Measurements from ENCODE around the gene NPIPB8. TPM values are rescaled to one million over a fixed set of nuclear protein-coding genes. Genes with fewer than 3 reads are reported as not detected.
"Not testable (repeated sequence)": the region's sequence is repeated elsewhere in the genome, so short reads cannot be mapped to it uniquely, and the experiment has no call there.

NPIPB8 gene
- total and polyA plus RNA-seq, 9 donors = 0.06 to 1.4 (median 0.57) TPM; not detected in 1

GRCh38 chr16:28630905-28631304 lies 7.0 kb upstream of the NPIPB8 start:
- no CpG with 5 or more reads among the region's 5 CpGs for WGBS (ENCODE audit: insufficient coverage)
- not testable (repeated sequence) for H3K27me3 ChIP-seq (ENCODE audit: control insufficient read depth, insufficient read depth, low read length)

GRCh38 chr16:28636093-28636823 lies 1.6 kb upstream of the NPIPB8 start:
- no CpG with 5 or more reads among the region's 5 CpGs for WGBS (ENCODE audit: insufficient coverage)
- H3K36me3 ChIP-seq (ENCODE audit: control insufficient read depth, insufficient read depth, low read length); H3K27ac ChIP-seq (ENCODE audit: low read length); H3K4me1 ChIP-seq (ENCODE audit: control insufficient read depth, insufficient read depth, low read length); H3K4me3 ChIP-seq (ENCODE audit: low read length); H3K9me3 ChIP-seq (replicated peaks; ENCODE audit: control insufficient read depth, low read depth, low read length); DNase-seq; H3K27me3 ChIP-seq (ENCODE audit: control insufficient read depth, insufficient read depth, low read length): not testable (repeated sequence)

More at GRCh38 chr16:28630905-28631304, 7.0 kb upstream of the NPIPB8 start:
- H3K27ac ChIP-seq (ENCODE audit: low read length); H3K36me3 ChIP-seq (ENCODE audit: control insufficient read depth, insufficient read depth, low read length); H3K4me3 ChIP-seq (ENCODE audit: low read length); DNase-seq; H3K4me1 ChIP-seq (ENCODE audit: control insufficient read depth, insufficient read depth, low read length); H3K9me3 ChIP-seq (replicated peaks; ENCODE audit: control insufficient read depth, low read depth, low read length): not testable (repeated sequence)

GRCh38 chr16:28638359-28638758 lies 494 bp downstream of the NPIPB8 start:
- H3K36me3 ChIP-seq (ENCODE audit: control insufficient read depth, insufficient read depth, low read length); H3K27me3 ChIP-seq (ENCODE audit: control insufficient read depth, insufficient read depth, low read length); DNase-seq; H3K4me3 ChIP-seq (ENCODE audit: low read length); H3K4me1 ChIP-seq (ENCODE audit: control insufficient read depth, insufficient read depth, low read length); H3K27ac ChIP-seq (ENCODE audit: low read length); H3K9me3 ChIP-seq (replicated peaks; ENCODE audit: control insufficient read depth, low read depth, low read length): not testable (repeated sequence)
- no CpG with 5 or more reads among the region's 5 CpGs for WGBS (ENCODE audit: insufficient coverage)

GRCh38 chr16:28639959-28640358 lies 2.1 kb downstream of the NPIPB8 start:
- not testable (repeated sequence) for H3K4me3 ChIP-seq (ENCODE audit: low read length); H3K9me3 ChIP-seq (replicated peaks; ENCODE audit: control insufficient read depth, low read depth, low read length); H3K27me3 ChIP-seq (ENCODE audit: control insufficient read depth, insufficient read depth, low read length); H3K36me3 ChIP-seq (ENCODE audit: control insufficient read depth, insufficient read depth, low read length); DNase-seq; H3K4me1 ChIP-seq (ENCODE audit: control insufficient read depth, insufficient read depth, low read length); H3K27ac ChIP-seq (ENCODE audit: low read length)
- no CpG with 5 or more reads among the region's 2 CpGs for WGBS (ENCODE audit: insufficient coverage)

- H3K27ac ChIP-seq (ENCODE audit: low read length); H3K36me3 ChIP-seq (ENCODE audit: control insufficient read depth, insufficient read depth, low read length); H3K9me3 ChIP-seq (replicated peaks; ENCODE audit: control insufficient read depth, low read depth, low read length); DNase-seq; H3K27me3 ChIP-seq (ENCODE audit: control insufficient read depth, insufficient read depth, low read length); H3K4me1 ChIP-seq (ENCODE audit: control insufficient read depth, insufficient read depth, low read length); H3K4me3 ChIP-seq (ENCODE audit: low read length): not testable (repeated sequence)
- WGBS (ENCODE audit: insufficient coverage) = no CpG with 5 or more reads among the region's 25 CpGs
Measured at GRCh38 chr16:28666264-28666663, 28.4 kb downstream of the NPIPB8 start.

- not testable (repeated sequence) for DNase-seq; H3K36me3 ChIP-seq (ENCODE audit: control insufficient read depth, insufficient read depth, low read length); H3K27me3 ChIP-seq (ENCODE audit: control insufficient read depth, insufficient read depth, low read length); H3K4me3 ChIP-seq (ENCODE audit: low read length); H3K4me1 ChIP-seq (ENCODE audit: control insufficient read depth, insufficient read depth, low read length); H3K9me3 ChIP-seq (replicated peaks; ENCODE audit: control insufficient read depth, low read depth, low read length); H3K27ac ChIP-seq (ENCODE audit: low read length)
- WGBS (ENCODE audit: insufficient coverage) = no CpG with 5 or more reads among the region's 7 CpGs
Measured at GRCh38 chr16:28667480-28667879, 29.6 kb downstream of the NPIPB8 start.

- not testable (repeated sequence) for H3K4me3 ChIP-seq (ENCODE audit: low read length); H3K27ac ChIP-seq (ENCODE audit: low read length); H3K4me1 ChIP-seq (ENCODE audit: control insufficient read depth, insufficient read depth, low read length); H3K27me3 ChIP-seq (ENCODE audit: control insufficient read depth, insufficient read depth, low read length); H3K9me3 ChIP-seq (replicated peaks; ENCODE audit: control insufficient read depth, low read depth, low read length); DNase-seq; H3K36me3 ChIP-seq (ENCODE audit: control insufficient read depth, insufficient read depth, low read length)
- WGBS (ENCODE audit: insufficient coverage) = no CpG with 5 or more reads among the region's 4 CpGs
Measured at GRCh38 chr16:28668199-28668598, 30.3 kb downstream of the NPIPB8 start.

DNA sequence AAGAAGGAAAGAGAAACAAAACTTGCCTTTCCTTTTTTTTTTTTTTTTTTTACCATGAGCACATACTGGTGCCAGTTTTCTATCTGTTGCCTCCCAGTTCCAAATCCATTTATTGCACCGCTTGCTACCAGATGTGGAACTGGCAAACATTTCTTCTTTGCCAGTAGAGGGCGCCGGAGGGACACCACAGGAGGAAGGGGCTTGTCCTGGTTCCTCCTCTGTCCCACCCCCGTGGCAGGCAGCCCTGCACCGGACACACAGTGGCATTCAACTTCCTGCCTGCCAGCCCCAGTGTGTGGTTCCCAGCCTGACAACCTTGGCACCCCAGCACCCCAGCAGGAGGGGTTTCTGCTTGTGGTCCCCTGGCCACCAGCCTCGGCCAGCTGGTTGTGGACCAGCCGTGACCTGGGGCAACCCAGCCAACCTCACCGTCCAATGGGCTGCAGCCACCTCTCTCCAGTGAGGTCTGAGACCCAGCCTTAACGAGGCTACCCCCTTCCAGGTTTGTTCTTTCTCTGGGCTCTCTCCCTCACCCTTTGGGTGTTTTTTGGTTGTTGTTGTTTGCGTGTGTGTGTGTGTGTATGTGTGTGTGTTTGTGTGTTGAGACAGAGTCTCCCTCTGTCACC lies 50.6 kb downstream of the NPIPB8 start:
- not testable (repeated sequence) for H3K27me3 ChIP-seq (ENCODE audit: control insufficient read depth, insufficient read depth, low read length); H3K36me3 ChIP-seq (ENCODE audit: control insufficient read depth, insufficient read depth, low read length); H3K4me1 ChIP-seq (ENCODE audit: control insufficient read depth, insufficient read depth, low read length); H3K9me3 ChIP-seq (replicated peaks; ENCODE audit: control insufficient read depth, low read depth, low read length); DNase-seq; H3K27ac ChIP-seq (ENCODE audit: low read length); H3K4me3 ChIP-seq (ENCODE audit: low read length)
- no CpG with 5 or more reads among the region's 10 CpGs for WGBS (ENCODE audit: insufficient coverage)

GRCh38 chr16:28689425-28689824 lies 51.6 kb downstream of the NPIPB8 start:
- H3K4me3 ChIP-seq (ENCODE audit: low read length); H3K36me3 ChIP-seq (ENCODE audit: control insufficient read depth, insufficient read depth, low read length); DNase-seq; H3K4me1 ChIP-seq (ENCODE audit: control insufficient read depth, insufficient read depth, low read length); H3K27me3 ChIP-seq (ENCODE audit: control insufficient read depth, insufficient read depth, low read length); H3K27ac ChIP-seq (ENCODE audit: low read length); H3K9me3 ChIP-seq (replicated peaks; ENCODE audit: control insufficient read depth, low read depth, low read length): not testable (repeated sequence)
- WGBS (ENCODE audit: insufficient coverage) = no CpG with 5 or more reads among the region's 13 CpGs

DNA sequence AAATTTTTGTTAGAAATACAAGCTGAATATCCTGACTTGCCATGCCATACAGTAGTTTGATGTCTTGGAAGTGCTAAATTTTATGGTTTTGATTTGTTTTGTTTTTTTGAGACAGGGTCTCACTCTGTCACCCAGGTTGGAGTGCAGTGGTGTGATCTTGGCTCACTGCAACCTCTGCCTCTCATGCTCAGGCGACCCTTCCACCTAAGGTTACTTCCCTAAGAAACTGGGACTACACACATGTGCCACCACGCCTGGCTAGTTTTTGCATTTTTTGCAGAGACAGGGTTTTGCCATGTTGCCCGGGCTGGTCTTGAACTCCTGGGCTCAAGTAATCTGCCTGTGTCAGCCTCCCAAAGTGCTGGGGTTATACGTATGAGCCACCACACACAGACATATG lies 53.9 kb downstream of the NPIPB8 start:
- H3K27me3 ChIP-seq (ENCODE audit: control insufficient read depth, insufficient read depth, low read length); H3K27ac ChIP-seq (ENCODE audit: low read length); H3K36me3 ChIP-seq (ENCODE audit: control insufficient read depth, insufficient read depth, low read length); H3K9me3 ChIP-seq (replicated peaks; ENCODE audit: control insufficient read depth, low read depth, low read length); H3K4me1 ChIP-seq (ENCODE audit: control insufficient read depth, insufficient read depth, low read length); H3K4me3 ChIP-seq (ENCODE audit: low read length); DNase-seq: not testable (repeated sequence)
- WGBS (ENCODE audit: insufficient coverage) = no CpG with 5 or more reads among the region's 4 CpGs
